Endothelial cell of umbilical vein (primary cell): ENCODE data around the gene LIN54. TPM values are rescaled to one million over a fixed set of nuclear protein-coding genes. Genes with fewer than 3 reads are reported as not detected.

Experiments used
- BruUV-seq: library from RNA; stranded (reverse); fragments of 400-500 nt; replicated peaks from 2 replicates; lab custom pipeline; 2021; lab: Mats Ljungman, UMichigan
- CTCF ChIA-PET: fragments of 300-600, 350-600 bp; sonication (Branson Sonifier 250); formaldehyde crosslinking; loops from one replicate; lab custom pipeline; 2021; ENCODE audit warnings: antibody characterized with exemption, inconsistent platforms; lab: Charles Lee
- POLR2A ChIA-PET: fragments of 300-600, 350-600 bp; sonication (Branson Sonifier 250); formaldehyde crosslinking; loops from one replicate; lab custom pipeline; 2021; ENCODE audit warnings: antibody characterized with exemption, inconsistent platforms; lab: Charles Lee
- DNase-seq: peaks from one replicate; pipeline ENCODE4 v3.0.0-alpha.2; 2011; ENCODE audit warnings: low read depth, low spot score
- FAIRE-seq: peaks from 2 replicates; lab custom pipeline; 2011; peaks lifted over from hg19 to GRCh38; lab: Jason Lieb, UNC
- H2AFZ ChIP-seq: 2 replicates; pipeline ENCODE4 v1.6.0; 2012; ENCODE audit warnings: low read depth, low read length, control low read depth, inconsistent platforms
- H3K27ac ChIP-seq: 2 replicates; pipeline ENCODE4 v1.5.1; 2011; ENCODE audit warnings: low read depth, mild to moderate bottlenecking, control low read depth, low read length, moderate library complexity; ENCODE audit not compliant: insufficient read depth
- H3K27me3 ChIP-seq, 2 experiments: 2 replicates each; pipeline versions ENCODE4 v1.6.0 to v1.6.1; 2011; ENCODE audit warnings: low read length in 2 of 2, mixed read lengths in 1 of 2; ENCODE audit not compliant: control insufficient read depth in 2 of 2, insufficient read depth in 2 of 2
- H3K36me3 ChIP-seq, 2 experiments: 2 replicates in 1 of 2; 3 replicates in 1 of 2; pipeline ENCODE4 v1.5.1; 2011; ENCODE audit warnings: low read length in 2 of 2, mild to moderate bottlenecking in 1 of 2, moderate library complexity in 1 of 2; ENCODE audit not compliant: control insufficient read depth in 2 of 2, insufficient read depth in 2 of 2; ENCODE audit errors: extremely low read depth in 1 of 2
- H3K4me1 ChIP-seq: 3 replicates; pipeline ENCODE4 v1.5.1; 2011; ENCODE audit warnings: mild to moderate bottlenecking, low read length; ENCODE audit not compliant: control insufficient read depth, insufficient read depth; ENCODE audit errors: extremely low read depth
- H3K4me2 ChIP-seq: 2 replicates; pipeline ENCODE4 v1.6.1; 2011; ENCODE audit warnings: low read length, control low read depth, mixed read lengths; ENCODE audit not compliant: insufficient read depth
- H3K4me3 ChIP-seq, 3 experiments: fragments of 200-600 bp in 1 of 3; sonication (generic), shearing (Covaris generic) in 1 of 3; replicated peaks in 1 of 3; 2 replicates each; pipeline ENCODE4 v1.5.1; 2011 to 2016; ENCODE audit warnings: control low read depth in 3 of 3, low read length in 3 of 3, mild to moderate bottlenecking in 2 of 3, inconsistent platforms in 1 of 3, low read depth in 1 of 3, moderate library complexity in 1 of 3; ENCODE audit not compliant: insufficient read depth in 1 of 3
- H3K79me2 ChIP-seq: 2 replicates; pipeline ENCODE4 v1.6.0; 2012; ENCODE audit warnings: low read length, inconsistent platforms; ENCODE audit not compliant: control insufficient read depth, insufficient read depth
- H3K9ac ChIP-seq: replicated peaks from 2 replicates; pipeline ENCODE3; 2011; ENCODE audit warnings: low read length, control low read depth; ENCODE audit not compliant: insufficient read depth; ENCODE audit errors: extremely low read depth
- H3K9me1 ChIP-seq: replicated peaks from 3 replicates; pipeline ENCODE4 v1.6.0; 2011; ENCODE audit warnings: mild to moderate bottlenecking, low read length; ENCODE audit not compliant: control insufficient read depth, insufficient read depth; ENCODE audit errors: extremely low read depth
- H3K9me3 ChIP-seq: replicated peaks from 2 replicates; pipeline ENCODE4 v1.5.1; 2012; ENCODE audit warnings: low read length, inconsistent platforms; ENCODE audit not compliant: control insufficient read depth, insufficient read depth
- H4K20me1 ChIP-seq: replicated peaks from 2 replicates; pipeline ENCODE3; 2011; ENCODE audit warnings: mild to moderate bottlenecking, low read length; ENCODE audit not compliant: control insufficient read depth, insufficient read depth; ENCODE audit errors: extremely low read depth
- CTCF ChIP-seq, 2 donors: IDR thresholded peaks; 1 replicate in 1 of 2; 2 replicates in 1 of 2; pipeline ENCODE4 v1.5.1; 2011; ENCODE audit warnings: low read length in 2 of 2, mild to moderate bottlenecking in 2 of 2, moderate library complexity in 2 of 2, control low read depth in 1 of 2, inconsistent platforms in 1 of 2, low read depth in 1 of 2; ENCODE audit not compliant: insufficient read depth in 1 of 2; ENCODE audit errors: extremely low read depth in 1 of 2
- EZH2 ChIP-seq: IDR thresholded peaks from 2 replicates; pipeline ENCODE4 v1.6.1; 2012; ENCODE audit warnings: borderline replicate concordance, low read depth, mild to moderate bottlenecking, moderate library complexity, low read length, inconsistent platforms; ENCODE audit not compliant: severe bottlenecking
- FOS ChIP-seq: IDR thresholded peaks from 2 replicates; pipeline ENCODE4 v1.6.1; 2011; ENCODE audit warnings: mild to moderate bottlenecking, low read length, moderate library complexity, borderline replicate concordance; ENCODE audit not compliant: insufficient read depth
- GATA2 ChIP-seq: IDR thresholded peaks from 2 replicates; pipeline ENCODE4 v1.7.0; 2011; ENCODE audit warnings: low read depth, mild to moderate bottlenecking, moderate library complexity, mixed read lengths, low read length; ENCODE audit not compliant: insufficient read length, insufficient read depth
- JUN ChIP-seq: IDR thresholded peaks from 2 replicates; pipeline ENCODE4 v1.6.1; 2011; ENCODE audit warnings: borderline replicate concordance, low read depth; ENCODE audit not compliant: insufficient read length, insufficient read depth
- MAX ChIP-seq: IDR thresholded peaks from 2 replicates; pipeline ENCODE4 v1.6.1; 2011; ENCODE audit not compliant: insufficient read depth, insufficient read length
- MYC ChIP-seq: IDR thresholded peaks from one replicate; pipeline ENCODE4 v1.6.1; 2011; ENCODE audit warnings: mild to moderate bottlenecking, low read depth, low read length
- POLR2A ChIP-seq: IDR thresholded peaks from 2 replicates; pipeline ENCODE4 v1.6.1; 2012; ENCODE audit warnings: low read depth, mild to moderate bottlenecking, control low read depth, low read length
- POLR2AphosphoS5 ChIP-seq: IDR thresholded peaks from 2 replicates; pipeline ENCODE4 v1.6.1; 2012; ENCODE audit warnings: low read depth, mild to moderate bottlenecking, control low read depth, low read length, moderate library complexity; ENCODE audit not compliant: insufficient read depth
- dilution Hi-C: fragments of 300-500 bp; cut with MboI; formaldehyde crosslinking; loops from one replicate; pipeline ENCODE4 v1.15.0; 2019; ENCODE audit warnings: low sequenced_read_pairs; ENCODE audit not compliant: extremely low pct_ligation_motif_present
- intact Hi-C: fragments of 100-400 bp; cut with micrococcal nuclease; formaldehyde crosslinking; loops from one replicate; pipeline ENCODE4 v1.10.0; 2022
- polyA plus RNA-seq, 4 experiments: library from polyadenylated mRNA; depleted of rRNA in 3 of 4; stranded (reverse) in 3 of 4; unstranded in 1 of 4; fragments of >200 nt; gene quantifications; 2 replicates each; pipeline versions ENCODE4 v1.2.1 to v1.2.3, GENCODE V29; 2011 to 2012; ENCODE audit warnings: missing spikeins in 1 of 4
- total RNA-seq: library from RNA; stranded (reverse); gene quantifications from 2 replicates; pipeline ENCODE4 v1.2.3, GENCODE V29; 2021

Gene LIN54
- total and polyA plus RNA-seq, 2 donors (not counting 3 experiments of a cell fraction or from before 2014, with no cell fraction given) = 6.2 to 15.7 TPM

- peaks cover 17% of the 10 kb centered on the region for H3K4me1 ChIP-seq
- no TSS peak for BruUV-seq
- no peak for TF ChIP-seq POLR2A
- peak; percentile 10 for TF ChIP-seq FOS
- TF ChIP-seq EZH2 = no peak
- no peak for TF ChIP-seq MAX
- no peak for TF ChIP-seq POLR2AphosphoS5
- no peak for TF ChIP-seq MYC
- peak; percentile 22 for TF ChIP-seq GATA2
- no peak for TF ChIP-seq JUN
- TF ChIP-seq CTCF (IDR thresholded peaks at IDR 0.05; ENCODE audit: extremely low read depth in 1 of 2, insufficient read depth in 1 of 2, low read depth in 1 of 2, low read length in 2 of 2) = no peak
- H3K9me1 ChIP-seq = no peaks in the 10 kb centered on the region
- no peaks in the 10 kb centered on the region for H3K36me3 ChIP-seq
- no peak overlapping the region for H3K27ac ChIP-seq
- ChIA-PET CTCF (interaction anchor here (0.6 to 1.0 kb wide), 2 partner anchors 8 to 306 kb away, joined by 3 to 4 read pairs; no protein-coding TSS in a partner anchor), POLR2A (no interaction called here)
- DNase-seq = no peak
- intact Hi-C loops (no loop called here), dilution Hi-C loops (no loop called here)
- H3K27me3 ChIP-seq = no peaks in the 10 kb centered on the region
- no peaks in the 10 kb centered on the region for H4K20me1 ChIP-seq
- no peak overlapping the region for H3K9ac ChIP-seq
- H2AFZ ChIP-seq = no peak overlapping the region
- no peaks in the 10 kb centered on the region for H3K9me3 ChIP-seq
- FAIRE-seq = no peak
- no peak overlapping the region for H3K4me3 ChIP-seq
- H3K79me2 ChIP-seq = no peaks in the 10 kb centered on the region
- no peak overlapping the region for H3K4me2 ChIP-seq
Measured at GRCh38 chr4:82975792-82976191, 34.8 kb downstream of the LIN54 start.
